Neural cell (in vitro differentiated cells): ENCODE results near the gene RMRP.
"Not testable (repeated sequence)": the region's sequence is repeated elsewhere in the genome, so short reads cannot be mapped to it uniquely, and the experiment has no call there.

Experiments
- CTCF ChIP-seq: fragments of 450-650 bp; IDR thresholded peaks from 2 replicates; pipeline ENCODE4 v1.5.1; 2014; ENCODE audit warnings: antibody characterized with exemption, mild to moderate bottlenecking, moderate library complexity; ENCODE audit not compliant: poor library complexity, severe bottlenecking
- EP300 ChIP-seq: fragments of 450-650 bp; conservative IDR thresholded peaks from 2 replicates; pipeline ENCODE4 v1.6.1; 2014; ENCODE audit warnings: antibody characterized with exemption, mild to moderate bottlenecking, moderate library complexity; ENCODE audit not compliant: poor library complexity, severe bottlenecking
- EZH2 ChIP-seq: fragments of 200-600, 300-800 bp; shearing (Covaris generic), sonication (generic); IDR thresholded peaks from 2 replicates; pipeline ENCODE4 v1.6.1; 2014; ENCODE audit warnings: antibody characterized with exemption, low read length, borderline replicate concordance, mild to moderate bottlenecking; ENCODE audit not compliant: insufficient read depth, poor library complexity, severe bottlenecking
- POLR2AphosphoS5 ChIP-seq: IDR thresholded peaks from 2 replicates; pipeline ENCODE4 v1.6.1; 2012
- RAD21 ChIP-seq: fragments of 450-650 bp; conservative IDR thresholded peaks from 2 replicates; pipeline ENCODE4 v1.6.1; 2014; ENCODE audit warnings: antibody characterized with exemption, mild to moderate bottlenecking, moderate library complexity
- SMC3 ChIP-seq: fragments of 450-650 bp; conservative IDR thresholded peaks from 2 replicates; pipeline ENCODE4 v1.6.1; 2014; ENCODE audit warnings: antibody characterized with exemption, mild to moderate bottlenecking, moderate library complexity; ENCODE audit not compliant: poor library complexity
- TAF1 ChIP-seq: IDR thresholded peaks from 2 replicates; pipeline ENCODE4 v1.6.1; 2012; ENCODE audit warnings: low read depth
- TF ChIP-seq, protein P1 (sequence below): IDR thresholded peaks from 2 replicates; pipeline ENCODE4 v1.6.1; 2012; ENCODE audit warnings: borderline replicate concordance

DNA sequence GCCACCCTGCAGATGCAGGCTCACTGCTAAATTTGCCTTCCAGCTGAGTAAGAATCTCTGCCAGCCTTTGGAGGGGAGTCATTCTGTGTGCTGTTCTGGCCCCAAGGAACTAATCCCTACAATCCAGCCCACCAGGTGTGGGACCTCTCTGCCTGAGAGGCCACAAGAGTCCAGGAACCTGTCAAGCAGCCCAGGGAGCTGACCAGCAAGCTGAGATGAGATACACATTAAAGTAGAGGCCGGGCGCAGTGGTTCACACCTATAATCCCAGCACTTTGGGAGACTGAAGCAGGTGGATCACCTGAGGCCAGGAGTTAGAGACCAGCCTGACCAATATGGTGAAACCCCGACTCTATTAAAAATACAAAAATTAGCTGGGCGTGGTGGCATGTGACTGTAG is 45.8 kb downstream of the RMRP start:
- TF ChIP-seq SMC3, CTCF, POLR2AphosphoS5, RAD21, EZH2, EP300, TAF1: not testable (repeated sequence)
- TF ChIP-seq, protein P1, sequence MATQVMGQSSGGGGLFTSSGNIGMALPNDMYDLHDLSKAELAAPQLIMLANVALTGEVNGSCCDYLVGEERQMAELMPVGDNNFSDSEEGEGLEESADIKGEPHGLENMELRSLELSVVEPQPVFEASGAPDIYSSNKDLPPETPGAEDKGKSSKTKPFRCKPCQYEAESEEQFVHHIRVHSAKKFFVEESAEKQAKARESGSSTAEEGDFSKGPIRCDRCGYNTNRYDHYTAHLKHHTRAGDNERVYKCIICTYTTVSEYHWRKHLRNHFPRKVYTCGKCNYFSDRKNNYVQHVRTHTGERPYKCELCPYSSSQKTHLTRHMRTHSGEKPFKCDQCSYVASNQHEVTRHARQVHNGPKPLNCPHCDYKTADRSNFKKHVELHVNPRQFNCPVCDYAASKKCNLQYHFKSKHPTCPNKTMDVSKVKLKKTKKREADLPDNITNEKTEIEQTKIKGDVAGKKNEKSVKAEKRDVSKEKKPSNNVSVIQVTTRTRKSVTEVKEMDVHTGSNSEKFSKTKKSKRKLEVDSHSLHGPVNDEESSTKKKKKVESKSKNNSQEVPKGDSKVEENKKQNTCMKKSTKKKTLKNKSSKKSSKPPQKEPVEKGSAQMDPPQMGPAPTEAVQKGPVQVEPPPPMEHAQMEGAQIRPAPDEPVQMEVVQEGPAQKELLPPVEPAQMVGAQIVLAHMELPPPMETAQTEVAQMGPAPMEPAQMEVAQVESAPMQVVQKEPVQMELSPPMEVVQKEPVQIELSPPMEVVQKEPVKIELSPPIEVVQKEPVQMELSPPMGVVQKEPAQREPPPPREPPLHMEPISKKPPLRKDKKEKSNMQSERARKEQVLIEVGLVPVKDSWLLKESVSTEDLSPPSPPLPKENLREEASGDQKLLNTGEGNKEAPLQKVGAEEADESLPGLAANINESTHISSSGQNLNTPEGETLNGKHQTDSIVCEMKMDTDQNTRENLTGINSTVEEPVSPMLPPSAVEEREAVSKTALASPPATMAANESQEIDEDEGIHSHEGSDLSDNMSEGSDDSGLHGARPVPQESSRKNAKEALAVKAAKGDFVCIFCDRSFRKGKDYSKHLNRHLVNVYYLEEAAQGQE, result not testable (repeated sequence)
